Measurements from ENCODE around the gene LRCOL1. TPM values are rescaled to one million over a fixed set of nuclear protein-coding genes. Genes with fewer than 3 reads are reported as not detected.

LRCOL1 gene
- total RNA-seq, 1 experiment from 2014 or later: not detected

DNA sequence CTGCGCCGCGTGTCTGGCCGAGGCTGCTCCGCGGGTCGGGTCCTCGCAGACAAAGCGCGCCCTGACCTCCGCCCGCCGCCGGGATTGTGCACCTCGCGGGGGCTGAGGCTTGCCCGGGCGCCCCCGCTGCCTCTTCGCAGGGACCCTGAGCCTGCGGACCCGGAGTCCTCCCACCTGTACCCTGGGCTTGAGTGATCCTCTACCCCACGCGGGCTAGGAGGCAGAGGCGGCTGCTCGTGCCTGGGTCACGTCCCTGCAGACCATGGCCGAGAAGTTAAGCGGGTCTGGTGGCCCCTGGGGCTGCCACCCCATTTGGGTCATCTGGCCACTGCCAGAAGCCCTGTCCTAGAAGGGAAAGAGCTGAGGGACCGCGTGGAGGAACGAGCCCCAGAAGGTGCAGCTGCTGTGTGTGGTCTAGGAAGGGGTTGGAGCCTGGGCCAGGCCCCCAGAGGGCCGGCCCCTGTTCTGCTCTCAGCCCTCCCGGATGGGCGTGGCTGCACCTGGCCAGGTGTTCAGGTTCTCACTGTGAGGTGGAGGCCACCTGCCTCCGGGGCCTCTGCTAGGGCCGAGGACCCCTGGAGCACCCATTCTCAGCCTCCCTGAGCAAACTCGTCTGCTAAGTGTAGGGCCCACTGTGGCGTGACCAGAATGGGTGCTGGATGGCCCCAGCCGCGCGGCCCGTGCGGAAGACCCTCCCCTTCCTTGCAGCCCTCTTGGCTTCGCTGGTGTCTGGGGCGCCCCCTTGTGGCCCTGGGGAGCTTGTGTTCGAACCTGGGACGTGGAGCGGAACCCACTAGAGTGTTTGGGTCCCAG, 49.6 kb downstream of the LRCOL1 start:
- ChIA-PET RAD21 (ENCODE audit: low non-redundant PET in 1 of 2, low total read pairs in 2 of 2, uncharacterized antibody in 2 of 2, unreplicated experiment in 2 of 2) (interaction anchor here in 1 of 2 experiments (1.0 to 1.1 kb wide), 2 partner anchors 54 to 147 kb away, joined by 3 to 5 read pairs; no protein-coding TSS in a partner anchor), POLR2A (no interaction called here), CTCF (interaction anchor here (0.9 to 1.5 kb wide), 10 partner anchors 9 to 407 kb away, joined by 3 to 7 read pairs (median 4); no protein-coding TSS in a partner anchor)
- Histone ChIP-seq H3K4me1 (ENCODE audit: control insufficient read depth in 1 of 2, insufficient read depth in 2 of 2, low read length in 2 of 2) (peaks cover 5 to 18% of the 10 kb centered on the region in 2 experiments; a peak in 2 of 4 replicates), H3K9me2 (ENCODE audit: insufficient read depth) (no peaks in the 10 kb centered on the region), H3K9ac (ENCODE audit: low read length) (peak overlapping the region; percentile 94), H3K4me2 (ENCODE audit: low read length) (peak overlapping the region; percentile 98), H3K4me3 (replicated peaks in 1 of 2; ENCODE audit: low read depth in 1 of 2, low read length in 2 of 2) (peak overlapping the region; percentile 87 to 96), H3K9me3 (ENCODE audit: control insufficient read depth in 1 of 2, insufficient read depth in 1 of 2, low read depth in 1 of 2, low read length in 2 of 2) (no peaks in the 10 kb centered on the region), H3K36me3 (ENCODE audit: control insufficient read depth in 1 of 2, insufficient read depth in 2 of 2, low read length in 2 of 2) (peaks cover 0 to 3% of the 10 kb centered on the region in 2 experiments; a peak in 2 of 4 replicates), H3K27me3 (ENCODE audit: insufficient read depth, low read length) (no peaks in the 10 kb centered on the region), H3K27ac (ENCODE audit: low read depth, low read length) (peak overlapping the region; percentile 96), H3K79me2 (ENCODE audit: insufficient read depth, low read length) (peaks cover 57% of the 10 kb centered on the region), H2AFZ (ENCODE audit: low read depth, low read length, poor library complexity, severe bottlenecking) (no peak overlapping the region), H4K20me1 (ENCODE audit: insufficient read depth) (peaks cover 9% of the 10 kb centered on the region; the same call in 1 of the 2 replicates)
- intact Hi-C loops (cut with micrococcal nuclease): loop anchor here (1.0 to 2.0 kb wide), 3 partner anchors 54 to 146 kb away; no protein-coding TSS in a partner anchor
- ATAC-seq (peak; percentile 80), DNase-seq (ENCODE audit: low read depth, low spot score) (peak; percentile 75)
- BruUV-seq (replicated peaks): TSS peak; percentile 50
- TF ChIP-seq, protein P1, sequence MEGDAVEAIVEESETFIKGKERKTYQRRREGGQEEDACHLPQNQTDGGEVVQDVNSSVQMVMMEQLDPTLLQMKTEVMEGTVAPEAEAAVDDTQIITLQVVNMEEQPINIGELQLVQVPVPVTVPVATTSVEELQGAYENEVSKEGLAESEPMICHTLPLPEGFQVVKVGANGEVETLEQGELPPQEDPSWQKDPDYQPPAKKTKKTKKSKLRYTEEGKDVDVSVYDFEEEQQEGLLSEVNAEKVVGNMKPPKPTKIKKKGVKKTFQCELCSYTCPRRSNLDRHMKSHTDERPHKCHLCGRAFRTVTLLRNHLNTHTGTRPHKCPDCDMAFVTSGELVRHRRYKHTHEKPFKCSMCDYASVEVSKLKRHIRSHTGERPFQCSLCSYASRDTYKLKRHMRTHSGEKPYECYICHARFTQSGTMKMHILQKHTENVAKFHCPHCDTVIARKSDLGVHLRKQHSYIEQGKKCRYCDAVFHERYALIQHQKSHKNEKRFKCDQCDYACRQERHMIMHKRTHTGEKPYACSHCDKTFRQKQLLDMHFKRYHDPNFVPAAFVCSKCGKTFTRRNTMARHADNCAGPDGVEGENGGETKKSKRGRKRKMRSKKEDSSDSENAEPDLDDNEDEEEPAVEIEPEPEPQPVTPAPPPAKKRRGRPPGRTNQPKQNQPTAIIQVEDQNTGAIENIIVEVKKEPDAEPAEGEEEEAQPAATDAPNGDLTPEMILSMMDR (IDR thresholded peaks at IDR 0.05 in 2 of 3, conservative IDR thresholded peaks at IDR 0.05 in 1 of 3; ENCODE audit: borderline replicate concordance in 1 of 3, insufficient read depth in 1 of 3, low read depth in 2 of 3, low read length in 2 of 3): peak; percentile 86 to 96 (median 95)
- TF ChIP-seq SRF (IDR thresholded peaks at IDR 0.05; ENCODE audit: low read depth) (no peak), YY1 (IDR thresholded peaks at IDR 0.05; ENCODE audit: extremely low read depth, insufficient replicate concordance, low read depth, low read length) (peak; percentile 58), EZH2phosphoT487 (IDR thresholded peaks at IDR 0.05; ENCODE audit: borderline replicate concordance) (no peak), EGR1 (IDR thresholded peaks at IDR 0.05; ENCODE audit: low read depth) (no peak), TCF7L2 (IDR thresholded peaks at IDR 0.05; ENCODE audit: borderline replicate concordance, extremely low read depth, insufficient read depth, insufficient read length) (no peak), CBX3 (IDR thresholded peaks at IDR 0.05; ENCODE audit: low read depth) (no peak), RAD21 (IDR thresholded peaks at IDR 0.05; ENCODE audit: low read depth) (peak; percentile 65), POLR2A (IDR thresholded peaks at IDR 0.05; ENCODE audit: borderline replicate concordance, extremely low read depth, insufficient read depth, insufficient read length) (no peak), FOSL1 (IDR thresholded peaks at IDR 0.05; ENCODE audit: low read depth) (no peak), EZH2 (IDR thresholded peaks at IDR 0.05) (no peak), ELF1 (IDR thresholded peaks at IDR 0.05; ENCODE audit: borderline replicate concordance, low read depth) (no peak), ZNF274 (IDR thresholded peaks at IDR 0.05; ENCODE audit: low read depth, low read length) (no peak), ZFX (IDR thresholded peaks at IDR 0.05) (no peak; the same call in 1 of the 2 replicates), CEBPB (IDR thresholded peaks at IDR 0.05; ENCODE audit: low read depth) (no peak), JUND (IDR thresholded peaks at IDR 0.05) (no peak), SIN3A (IDR thresholded peaks at IDR 0.05; ENCODE audit: low read depth) (peak; percentile 77; the same call in 1 of the 2 replicates), POLR2AphosphoS5 (IDR thresholded peaks at IDR 0.05; ENCODE audit: low read depth, low read length) (peak; percentile 63)
- TF ChIP-seq, protein P2, sequence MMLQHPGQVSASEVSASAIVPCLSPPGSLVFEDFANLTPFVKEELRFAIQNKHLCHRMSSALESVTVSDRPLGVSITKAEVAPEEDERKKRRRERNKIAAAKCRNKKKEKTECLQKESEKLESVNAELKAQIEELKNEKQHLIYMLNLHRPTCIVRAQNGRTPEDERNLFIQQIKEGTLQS (IDR thresholded peaks at IDR 0.05): no peak
- TF ChIP-seq, protein P3, sequence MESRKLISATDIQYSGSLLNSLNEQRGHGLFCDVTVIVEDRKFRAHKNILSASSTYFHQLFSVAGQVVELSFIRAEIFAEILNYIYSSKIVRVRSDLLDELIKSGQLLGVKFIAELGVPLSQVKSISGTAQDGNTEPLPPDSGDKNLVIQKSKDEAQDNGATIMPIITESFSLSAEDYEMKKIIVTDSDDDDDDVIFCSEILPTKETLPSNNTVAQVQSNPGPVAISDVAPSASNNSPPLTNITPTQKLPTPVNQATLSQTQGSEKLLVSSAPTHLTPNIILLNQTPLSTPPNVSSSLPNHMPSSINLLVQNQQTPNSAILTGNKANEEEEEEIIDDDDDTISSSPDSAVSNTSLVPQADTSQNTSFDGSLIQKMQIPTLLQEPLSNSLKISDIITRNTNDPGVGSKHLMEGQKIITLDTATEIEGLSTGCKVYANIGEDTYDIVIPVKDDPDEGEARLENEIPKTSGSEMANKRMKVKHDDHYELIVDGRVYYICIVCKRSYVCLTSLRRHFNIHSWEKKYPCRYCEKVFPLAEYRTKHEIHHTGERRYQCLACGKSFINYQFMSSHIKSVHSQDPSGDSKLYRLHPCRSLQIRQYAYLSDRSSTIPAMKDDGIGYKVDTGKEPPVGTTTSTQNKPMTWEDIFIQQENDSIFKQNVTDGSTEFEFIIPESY (IDR thresholded peaks at IDR 0.05; ENCODE audit: extremely low read depth, insufficient replicate concordance, low read length): no peak
- TF ChIP-seq, protein P4, sequence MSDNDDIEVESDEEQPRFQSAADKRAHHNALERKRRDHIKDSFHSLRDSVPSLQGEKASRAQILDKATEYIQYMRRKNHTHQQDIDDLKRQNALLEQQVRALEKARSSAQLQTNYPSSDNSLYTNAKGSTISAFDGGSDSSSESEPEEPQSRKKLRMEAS (IDR thresholded peaks at IDR 0.05): peak; percentile 61; the same call in 1 of the 2 replicates
